Stimulated activated CD8-positive, alpha-beta memory T cell treated with anti-CD3 and anti-CD28 coated beads, Interleukin-2, amount 100 ng/mL, for 1 hour (primary cell): ENCODE measurements around the gene TBX15.

ENCODE experiments used
- DNase-seq, 2 donors: peaks; one replicate each; pipeline ENCODE4 v3.0.0-alpha.2; 2020; ENCODE audit warnings: low read depth in 2 of 2

The TBX15 gene

GRCh38 chr1:118984722-118985639, 3.2 kb downstream of the TBX15 start:
- DNase-seq, result no peak

GRCh38 chr1:118984086-118984721, 3.9 kb downstream of the TBX15 start:
- DNase-seq, result no peak

GRCh38 chr1:118983558-118984041, 4.5 kb downstream of the TBX15 start:
- DNase-seq, result no peak

GRCh38 chr1:118982821-118983557, 5.2 kb downstream of the TBX15 start:
- DNase-seq, result no peak

- DNase-seq, result no peak
Observed at GRCh38 chr1:118982266-118982665, 5.9 kb downstream of the TBX15 start.

- no peak for DNase-seq
Observed at GRCh38 chr1:118981436-118981835, 6.7 kb downstream of the TBX15 start.

GRCh38 chr1:118979754-118980575, 8.2 kb downstream of the TBX15 start:
- no peak for DNase-seq

- DNase-seq, result no peak
Observed at GRCh38 chr1:118978914-118979701, 9.0 kb downstream of the TBX15 start.

- no peak for DNase-seq
Observed at GRCh38 chr1:118977600-118977999, 10.5 kb downstream of the TBX15 start.

GRCh38 chr1:118974661-118975060, 13.5 kb downstream of the TBX15 start:
- DNase-seq, result no peak

GRCh38 chr1:118973531-118974137, 14.5 kb downstream of the TBX15 start:
- DNase-seq, result no peak

- DNase-seq, result no peak
Observed at GRCh38 chr1:118973032-118973431, 15.1 kb downstream of the TBX15 start.

- no peak for DNase-seq
Observed at GRCh38 chr1:118970451-118970850, 17.7 kb downstream of the TBX15 start.

GRCh38 chr1:118963456-118964430, 24.4 kb downstream of the TBX15 start:
- DNase-seq, result no peak

GRCh38 chr1:118963138-118963455, 25.0 kb downstream of the TBX15 start:
- DNase-seq, result no peak

- no peak for DNase-seq
Observed at GRCh38 chr1:118961156-118961555, 27.0 kb downstream of the TBX15 start.

GRCh38 chr1:118960567-118961136, 27.5 kb downstream of the TBX15 start:
- no peak for DNase-seq

- no peak for DNase-seq
Observed at GRCh38 chr1:118960026-118960561, 28.0 kb downstream of the TBX15 start.
